HG03039 (cell line): ENCODE results near the gene HNRNPA1.
"Not testable (repeated sequence)": the region's sequence is repeated elsewhere in the genome, so short reads cannot be mapped to it uniquely, and the experiment has no call there.

Experiments used
- ATAC-seq: cut with Tn5 transposase; IDR thresholded peaks from one replicate; pipeline ENCODE4 v1.9.1; 2021; ENCODE audit warnings: mild to moderate bottlenecking, moderate library complexity; ENCODE audit not compliant: unreplicated experiment

Gene HNRNPA1

GRCh38 chr12:54273981-54274380 is 6.5 kb upstream of the HNRNPA1 start:
- ATAC-seq, result no peak

- ATAC-seq, result no peak
Measured at GRCh38 chr12:54276368-54276767, 4.2 kb upstream of the HNRNPA1 start.

GRCh38 chr12:54277823-54278276 is 2.7 kb upstream of the HNRNPA1 start:
- no peak for ATAC-seq

- ATAC-seq, result no peak
Measured at GRCh38 chr12:54279227-54279631, 1.3 kb upstream of the HNRNPA1 start.

GRCh38 chr12:54279632-54280467 is 676 bp upstream of the HNRNPA1 start, which contains the start of gene CBX5:
CBX5 (minus strand) TSS chr12:54280122; CDS start chr12:54257650, 22,472 bp downstream.
- ATAC-seq, result peak; percentile 58

GRCh38 chr12:54281261-54281638 is 724 bp downstream of the HNRNPA1 start:
- ATAC-seq, result not testable (repeated sequence)

- ATAC-seq, result not testable (repeated sequence)
Measured at GRCh38 chr12:54281694-54282093, 1.2 kb downstream of the HNRNPA1 start.

- ATAC-seq, result no peak
Measured at GRCh38 chr12:54282949-54283593, 2.5 kb downstream of the HNRNPA1 start.

GRCh38 chr12:54284070-54284780 is 3.7 kb downstream of the HNRNPA1 start:
- ATAC-seq, result not testable (repeated sequence)

- no peak for ATAC-seq
Measured at GRCh38 chr12:54285150-54286041, 4.9 kb downstream of the HNRNPA1 start.

- no peak for ATAC-seq
Measured at GRCh38 chr12:54286042-54287030, 5.8 kb downstream of the HNRNPA1 start.

- no peak for ATAC-seq
Measured at GRCh38 chr12:54287261-54288157, 7.0 kb downstream of the HNRNPA1 start.

- no peak for ATAC-seq
Measured at GRCh38 chr12:54292083-54292930, 11.8 kb downstream of the HNRNPA1 start.

GRCh38 chr12:54292931-54293241 is 12.4 kb downstream of the HNRNPA1 start:
- ATAC-seq, result no peak

GRCh38 chr12:54294152-54294952 is 13.8 kb downstream of the HNRNPA1 start:
- ATAC-seq, result no peak

GRCh38 chr12:54294953-54295566 is 14.5 kb downstream of the HNRNPA1 start:
- no peak for ATAC-seq
